HG03442 (cell line): ENCODE data around the gene SLC16A3.
"Not testable (repeated sequence)": the region's sequence is repeated elsewhere in the genome, so short reads cannot be mapped to it uniquely, and the experiment has no call there.

Source experiments
- ATAC-seq: cut with Tn5 transposase; IDR thresholded peaks from one replicate; pipeline ENCODE4 v1.9.1; 2021; ENCODE audit warnings: mild to moderate bottlenecking, moderate library complexity; ENCODE audit not compliant: unreplicated experiment

The SLC16A3 gene

GRCh38 chr17:82259972-82260961 lies 31.4 kb downstream of the SLC16A3 start:
- not testable (repeated sequence) for ATAC-seq

- no peak for ATAC-seq
Observed at GRCh38 chr17:82262344-82262743, 33.5 kb downstream of the SLC16A3 start.

GRCh38 chr17:82263641-82264040 lies 34.8 kb downstream of the SLC16A3 start:
- ATAC-seq: no peak

- no peak for ATAC-seq
Observed at GRCh38 chr17:82266142-82266541, 37.3 kb downstream of the SLC16A3 start.

GRCh38 chr17:82267575-82268379 lies 38.9 kb downstream of the SLC16A3 start:
- ATAC-seq: no peak

- no peak for ATAC-seq
Observed at GRCh38 chr17:82269138-82269881, 40.5 kb downstream of the SLC16A3 start.

GRCh38 chr17:82269882-82270500 lies 41.1 kb downstream of the SLC16A3 start:
- ATAC-seq: no peak

GRCh38 chr17:82270651-82271050 lies 41.8 kb downstream of the SLC16A3 start:
- no peak for ATAC-seq

GRCh38 chr17:82271401-82271800 lies 42.6 kb downstream of the SLC16A3 start:
- no peak for ATAC-seq

- peak; percentile 17 for ATAC-seq
Observed at GRCh38 chr17:82272495-82273326, 43.9 kb downstream of the SLC16A3 start.

- ATAC-seq: peak; percentile 67
Observed at GRCh38 chr17:82273327-82274133, 44.7 kb downstream of the SLC16A3 start, which contains the start of gene CSNK1D. Gene CSNK1D (minus strand): TSS chr17:82273700. CDS start chr17:82273381, 319 bp downstream.

- no peak for ATAC-seq
Observed at GRCh38 chr17:82274134-82275020, 45.5 kb downstream of the SLC16A3 start.

- ATAC-seq: no peak
Observed at GRCh38 chr17:82275326-82275725, 46.5 kb downstream of the SLC16A3 start.

- ATAC-seq: no peak
Observed at GRCh38 chr17:82276938-82277337, 48.1 kb downstream of the SLC16A3 start.

GRCh38 chr17:82277851-82278250 lies 49.0 kb downstream of the SLC16A3 start:
- no peak for ATAC-seq

- no peak for ATAC-seq
Observed at GRCh38 chr17:82278308-82278707, 49.5 kb downstream of the SLC16A3 start.

GRCh38 chr17:82278786-82279391 lies 50.0 kb downstream of the SLC16A3 start:
- ATAC-seq: no peak
